ENCODE data around the gene SPON1. TPM values are rescaled to one million over a fixed set of nuclear protein-coding genes. Genes with fewer than 3 reads are reported as not detected.

SPON1 gene
- polyA plus RNA-seq, 4 donors: 11.4 to 99.8 (median 22.2) TPM

- no peak overlapping the region for H3K27ac ChIP-seq (ENCODE audit: low read depth in 1 of 3, low read length in 2 of 3)
- no peak for DNase-seq
- no peak overlapping the region for H3K4me3 ChIP-seq (ENCODE audit: low read depth in 1 of 3, low read length in 3 of 3)
- no peak for FAIRE-seq
- H3K27me3 ChIP-seq (ENCODE audit: control insufficient read depth in 3 of 3, insufficient read depth in 3 of 3, low read length in 3 of 3): peaks cover 0 to 3% (median 0%) of the 10 kb centered on the region in 3 donors
- 38 to 73% (median 70%) methylated on average over 1 of the region's 1 CpG for WGBS, 3 donors
- no peaks in the 10 kb centered on the region for H3K4me1 ChIP-seq (ENCODE audit: control insufficient read depth in 3 of 3, insufficient read depth in 2 of 3, low read depth in 1 of 3, low read length in 2 of 3)
- no peaks in the 10 kb centered on the region for H3K9me3 ChIP-seq (ENCODE audit: control insufficient read depth in 2 of 2, insufficient read depth in 1 of 2, low read depth in 1 of 2, low read length in 1 of 2)
- H3K36me3 ChIP-seq (ENCODE audit: control insufficient read depth in 3 of 3, insufficient read depth in 2 of 3, low read depth in 1 of 3, low read length in 3 of 3): no peaks in the 10 kb centered on the region
Observed at GRCh38 chr11:13952221-13952620, 10.3 kb upstream of the SPON1 start.

GRCh38 chr11:13952668-13953067 lies 9.9 kb upstream of the SPON1 start:
- no peak for FAIRE-seq
- no peaks in the 10 kb centered on the region for H3K36me3 ChIP-seq (ENCODE audit: control insufficient read depth in 3 of 3, insufficient read depth in 2 of 3, low read depth in 1 of 3, low read length in 3 of 3)
- WGBS, 3 donors: 47 to 68% (median 54%) methylated on average over 4 of the region's 4 CpGs
- DNase-seq: no peak
- H3K4me3 ChIP-seq (ENCODE audit: low read depth in 1 of 3, low read length in 3 of 3): no peak overlapping the region
- peaks cover 0 to 3% (median 0%) of the 10 kb centered on the region in 3 donors for H3K27me3 ChIP-seq (ENCODE audit: control insufficient read depth in 3 of 3, insufficient read depth in 3 of 3, low read length in 3 of 3)
- H3K9me3 ChIP-seq (ENCODE audit: control insufficient read depth in 2 of 2, insufficient read depth in 1 of 2, low read depth in 1 of 2, low read length in 1 of 2): no peaks in the 10 kb centered on the region
- H3K4me1 ChIP-seq (ENCODE audit: control insufficient read depth in 3 of 3, insufficient read depth in 2 of 3, low read depth in 1 of 3, low read length in 2 of 3): no peaks in the 10 kb centered on the region
- H3K27ac ChIP-seq (ENCODE audit: low read depth in 1 of 3, low read length in 2 of 3): no peak overlapping the region

GRCh38 chr11:13954591-13954990 lies 7.9 kb upstream of the SPON1 start:
- Histone ChIP-seq H3K36me3 (ENCODE audit: control insufficient read depth in 3 of 3, insufficient read depth in 2 of 3, low read depth in 1 of 3, low read length in 3 of 3) (no peaks in the 10 kb centered on the region), H3K4me1 (ENCODE audit: control insufficient read depth in 3 of 3, insufficient read depth in 2 of 3, low read depth in 1 of 3, low read length in 2 of 3) (peaks cover 0 to 4% (median 0%) of the 10 kb centered on the region in 3 donors), H3K27ac (ENCODE audit: low read depth in 1 of 3, low read length in 2 of 3) (no peak overlapping the region), H3K27me3 (ENCODE audit: control insufficient read depth in 3 of 3, insufficient read depth in 3 of 3, low read length in 3 of 3) (peaks cover 0 to 3% (median 0%) of the 10 kb centered on the region in 3 donors), H3K9me3 (ENCODE audit: control insufficient read depth in 2 of 2, insufficient read depth in 1 of 2, low read depth in 1 of 2, low read length in 1 of 2) (no peaks in the 10 kb centered on the region), H3K4me3 (ENCODE audit: low read depth in 1 of 3, low read length in 3 of 3) (no peak overlapping the region)
- DNase-seq: no peak
- no peak for FAIRE-seq
- 79 to 91% (median 85%) methylated on average over 3 of the region's 3 CpGs for WGBS, 3 donors

GRCh38 chr11:13955971-13956421 lies 6.5 kb upstream of the SPON1 start:
- FAIRE-seq: no peak
- H3K9me3 ChIP-seq (ENCODE audit: control insufficient read depth in 2 of 2, insufficient read depth in 1 of 2, low read depth in 1 of 2, low read length in 1 of 2): no peaks in the 10 kb centered on the region
- peaks cover 0 to 3% (median 0%) of the 10 kb centered on the region in 3 donors for H3K27me3 ChIP-seq (ENCODE audit: control insufficient read depth in 3 of 3, insufficient read depth in 3 of 3, low read length in 3 of 3)
- H3K36me3 ChIP-seq (ENCODE audit: control insufficient read depth in 3 of 3, insufficient read depth in 2 of 3, low read depth in 1 of 3, low read length in 3 of 3): no peaks in the 10 kb centered on the region
- DNase-seq: peak; percentile 77 to 78
- 41 to 43% (median 42%) methylated on average over 5 of the region's 5 CpGs for WGBS, 3 donors
- peaks cover 0 to 4% (median 0%) of the 10 kb centered on the region in 3 donors for H3K4me1 ChIP-seq (ENCODE audit: control insufficient read depth in 3 of 3, insufficient read depth in 2 of 3, low read depth in 1 of 3, low read length in 2 of 3)
- H3K4me3 ChIP-seq (ENCODE audit: low read depth in 1 of 3, low read length in 3 of 3): no peak overlapping the region
- H3K27ac ChIP-seq (ENCODE audit: low read depth in 1 of 3, low read length in 2 of 3): no peak overlapping the region

DNA sequence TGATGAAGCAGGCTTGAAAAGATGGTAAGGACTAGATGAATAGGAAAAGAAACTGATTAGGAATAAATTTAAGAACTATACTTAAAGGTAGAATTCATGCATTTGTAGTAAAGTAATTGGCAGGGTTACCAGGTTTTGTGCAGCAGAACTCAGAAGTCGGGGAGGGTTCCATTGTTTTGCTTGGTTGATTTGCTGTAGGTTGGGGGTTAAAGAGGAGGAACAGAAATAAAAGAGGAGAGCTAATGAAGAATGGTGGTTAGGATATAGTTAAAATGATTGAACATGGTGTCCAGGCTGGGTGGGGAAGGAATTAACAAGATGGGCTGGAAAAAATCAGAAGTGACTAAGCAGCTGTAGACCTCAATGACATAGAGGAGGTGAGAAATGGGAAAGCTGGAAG lies 5.5 kb upstream of the SPON1 start:
- no peak for DNase-seq
- 80 to 97% (median 94%) methylated on average over 1 of the region's 1 CpG for WGBS, 3 donors
- Histone ChIP-seq H3K27me3 (ENCODE audit: control insufficient read depth in 3 of 3, insufficient read depth in 3 of 3, low read length in 3 of 3) (peaks cover 0 to 3% (median under 1%) of the 10 kb centered on the region in 3 donors), H3K4me1 (ENCODE audit: control insufficient read depth in 3 of 3, insufficient read depth in 2 of 3, low read depth in 1 of 3, low read length in 2 of 3) (peaks cover 0 to 5% (median 2%) of the 10 kb centered on the region in 3 donors), H3K9me3 (ENCODE audit: control insufficient read depth in 2 of 2, insufficient read depth in 1 of 2, low read depth in 1 of 2, low read length in 1 of 2) (no peaks in the 10 kb centered on the region), H3K36me3 (ENCODE audit: control insufficient read depth in 3 of 3, insufficient read depth in 2 of 3, low read depth in 1 of 3, low read length in 3 of 3) (no peaks in the 10 kb centered on the region), H3K4me3 (ENCODE audit: low read depth in 1 of 3, low read length in 3 of 3) (no peak overlapping the region), H3K27ac (ENCODE audit: low read depth in 1 of 3, low read length in 2 of 3) (no peak overlapping the region)
- FAIRE-seq: no peak

DNA sequence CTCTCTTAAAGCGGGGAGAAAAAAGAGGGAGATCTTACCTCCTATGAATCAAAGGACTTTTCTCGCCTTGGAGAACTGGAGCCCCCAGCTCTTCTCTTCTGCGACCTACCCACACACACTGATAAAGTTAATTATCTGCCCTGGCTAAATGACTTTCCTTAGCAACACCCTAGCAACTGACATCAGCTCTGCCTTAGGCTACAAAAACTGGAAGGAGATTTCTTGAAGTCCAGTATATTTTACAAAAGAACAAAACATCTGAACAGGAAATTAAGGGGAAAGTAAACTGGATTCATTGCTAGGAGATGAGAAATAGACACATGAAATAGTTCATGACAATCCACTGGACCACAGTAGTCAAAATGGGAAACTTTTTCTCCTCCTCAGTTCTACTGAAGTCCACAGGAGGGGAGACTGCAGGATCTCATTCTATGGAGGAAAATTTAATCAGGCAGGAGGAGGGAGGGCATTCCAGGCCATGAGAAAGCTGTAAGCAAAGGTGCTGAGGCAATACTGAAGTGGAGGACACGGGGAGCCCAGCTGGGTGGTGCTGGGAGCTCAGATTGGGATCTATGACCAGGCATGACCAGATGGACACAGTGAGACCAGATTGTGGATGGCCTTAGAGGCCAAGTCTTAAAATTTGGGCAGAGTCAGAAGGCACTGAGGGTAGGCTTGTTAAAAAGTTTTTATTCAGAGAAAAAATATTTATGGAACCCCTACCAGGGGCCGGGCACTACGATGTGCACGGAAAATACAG lies 3.7 kb upstream of the SPON1 start:
- Histone ChIP-seq H3K4me3 (ENCODE audit: low read depth in 1 of 3, low read length in 3 of 3) (no peak overlapping the region), H3K27ac (ENCODE audit: low read depth in 1 of 3, low read length in 2 of 3) (no peak overlapping the region), H3K36me3 (ENCODE audit: control insufficient read depth in 3 of 3, insufficient read depth in 2 of 3, low read depth in 1 of 3, low read length in 3 of 3) (no peaks in the 10 kb centered on the region), H3K4me1 (ENCODE audit: control insufficient read depth in 3 of 3, insufficient read depth in 2 of 3, low read depth in 1 of 3, low read length in 2 of 3) (peaks cover 0 to 9% (median 2%) of the 10 kb centered on the region in 3 donors), H3K9me3 (ENCODE audit: control insufficient read depth in 2 of 2, insufficient read depth in 1 of 2, low read depth in 1 of 2, low read length in 1 of 2) (no peaks in the 10 kb centered on the region), H3K27me3 (ENCODE audit: control insufficient read depth in 3 of 3, insufficient read depth in 3 of 3, low read length in 3 of 3) (peaks cover 0 to 7% (median 4%) of the 10 kb centered on the region in 3 donors)
- FAIRE-seq (no peak), DNase-seq (peak in 1 of 2 donors; percentile 47)
- WGBS, 3 donors: 68 to 83% (median 76%) methylated on average over 7 of the region's 7 CpGs

DNA sequence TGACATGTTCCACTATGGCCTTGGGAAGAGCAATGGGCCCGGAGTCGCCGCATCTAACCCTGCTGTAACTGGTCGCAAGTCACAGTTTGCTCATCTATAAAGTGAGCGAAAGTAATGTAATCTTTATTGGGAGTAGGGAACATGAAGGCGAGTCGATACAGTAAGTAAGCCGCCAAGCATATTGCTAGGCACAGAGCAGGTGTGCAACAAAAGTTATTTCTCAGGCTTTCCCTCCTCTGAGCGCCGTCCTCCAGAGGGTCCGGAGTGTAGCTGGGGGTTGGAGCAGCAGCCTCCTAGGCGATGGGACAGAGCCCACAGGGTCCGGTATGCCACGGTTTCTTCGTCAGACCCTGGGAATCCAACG lies 343 bp upstream of the SPON1 start:
- H3K27ac ChIP-seq (ENCODE audit: low read depth in 1 of 3, low read length in 2 of 3): peak overlapping the region; percentile 30 to 93 (median 82)
- H3K4me3 ChIP-seq (ENCODE audit: low read depth in 1 of 3, low read length in 3 of 3): peak overlapping the region in 2 of 3 donors; percentile 68 to 81
- no peaks in the 10 kb centered on the region for H3K36me3 ChIP-seq (ENCODE audit: control insufficient read depth in 3 of 3, insufficient read depth in 2 of 3, low read depth in 1 of 3, low read length in 3 of 3)
- peaks cover 0 to 8% (median 8%) of the 10 kb centered on the region in 3 donors for H3K27me3 ChIP-seq (ENCODE audit: control insufficient read depth in 3 of 3, insufficient read depth in 3 of 3, low read length in 3 of 3)
- DNase-seq (peak in 1 of 2 donors; percentile 29), FAIRE-seq (no peak)
- peaks cover 2 to 36% (median 5%) of the 10 kb centered on the region in 3 donors for H3K4me1 ChIP-seq (ENCODE audit: control insufficient read depth in 3 of 3, insufficient read depth in 2 of 3, low read depth in 1 of 3, low read length in 2 of 3)
- H3K9me3 ChIP-seq (ENCODE audit: control insufficient read depth in 2 of 2, insufficient read depth in 1 of 2, low read depth in 1 of 2, low read length in 1 of 2): no peaks in the 10 kb centered on the region
- WGBS, 3 donors: 13 to 37% (median 18%) methylated on average over 16 of the region's 16 CpGs

DNA sequence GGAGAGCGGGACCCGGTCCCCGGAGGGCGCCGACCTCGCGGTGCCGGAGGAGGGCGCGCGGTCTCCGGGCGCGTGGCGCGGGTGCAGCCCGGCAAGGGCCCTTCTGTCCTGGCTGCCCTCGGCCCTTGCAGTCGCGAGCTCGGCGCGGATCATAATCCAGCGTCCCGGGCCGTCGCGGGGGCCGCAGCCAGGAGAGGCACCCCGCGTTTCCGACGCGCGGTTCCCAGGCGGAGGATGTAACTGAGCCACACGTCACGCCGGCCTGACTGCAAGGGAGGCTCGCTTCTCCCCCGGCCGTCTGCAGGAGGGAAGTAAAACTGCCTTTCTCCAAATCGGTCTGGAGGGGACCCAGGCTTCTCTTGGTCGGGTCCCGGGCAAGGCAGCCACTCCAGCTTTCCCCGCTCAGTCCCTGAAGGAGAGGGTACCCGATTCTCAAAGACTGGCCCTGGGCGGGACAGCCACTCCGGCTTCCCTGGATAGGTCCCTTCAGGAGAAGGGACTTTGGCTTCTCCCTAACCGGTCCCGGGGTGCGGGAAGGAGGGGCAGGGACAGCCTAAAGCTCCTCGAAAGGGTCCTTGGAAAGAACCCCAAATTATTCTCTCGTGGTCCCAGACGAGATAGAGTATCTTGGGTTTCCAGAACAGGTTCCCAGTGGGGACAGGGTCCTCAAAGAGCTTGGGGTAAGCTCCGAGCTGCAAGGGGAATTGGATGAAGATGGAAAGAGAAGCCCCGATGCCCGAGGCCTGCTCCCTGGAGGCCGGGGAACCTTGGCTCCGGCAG lies 836 bp downstream of the SPON1 start:
- H3K27me3 ChIP-seq (ENCODE audit: control insufficient read depth in 3 of 3, insufficient read depth in 3 of 3, low read length in 3 of 3): peaks cover 0 to 8% (median 8%) of the 10 kb centered on the region in 3 donors
- H3K27ac ChIP-seq (ENCODE audit: low read depth in 1 of 3, low read length in 2 of 3): peak overlapping the region; percentile 82 to 93 (median 86)
- no peaks in the 10 kb centered on the region for H3K9me3 ChIP-seq (ENCODE audit: control insufficient read depth in 2 of 2, insufficient read depth in 1 of 2, low read depth in 1 of 2, low read length in 1 of 2)
- FAIRE-seq (no peak), DNase-seq (peak; percentile 70 to 77)
- no peaks in the 10 kb centered on the region for H3K36me3 ChIP-seq (ENCODE audit: control insufficient read depth in 3 of 3, insufficient read depth in 2 of 3, low read depth in 1 of 3, low read length in 3 of 3)
- H3K4me1 ChIP-seq (ENCODE audit: control insufficient read depth in 3 of 3, insufficient read depth in 2 of 3, low read depth in 1 of 3, low read length in 2 of 3): peaks cover 2 to 41% (median 5%) of the 10 kb centered on the region in 3 donors
- WGBS, 3 donors: 1% methylated on average over 33 to 60 of the region's 60 CpGs
- H3K4me3 ChIP-seq (ENCODE audit: low read depth in 1 of 3, low read length in 3 of 3): peak overlapping the region; percentile 37 to 81 (median 68)

All from small intestine (tissue), 7 donors.